GM12801 (cell line): ENCODE measurements around the gene MTA2.

Experiments used
- CTCF ChIP-seq: IDR thresholded peaks from one replicate; pipeline ENCODE4 v1.5.1; 2011; ENCODE audit warnings: control low read depth; ENCODE audit not compliant: insufficient read length; ENCODE audit errors: extremely low read depth

The MTA2 gene

GRCh38 chr11:62610814-62611704, 9.4 kb upstream of the MTA2 start:
- no peak for TF ChIP-seq CTCF

GRCh38 chr11:62610403-62610802, 8.7 kb upstream of the MTA2 start:
- no peak for TF ChIP-seq CTCF

GRCh38 chr11:62608776-62609175, 7.1 kb upstream of the MTA2 start:
- no peak for TF ChIP-seq CTCF

GRCh38 chr11:62607714-62608113, 6.0 kb upstream of the MTA2 start:
- TF ChIP-seq CTCF: no peak

- no peak for TF ChIP-seq CTCF
Measured at GRCh38 chr11:62605902-62606301, 4.2 kb upstream of the MTA2 start.

- no peak for TF ChIP-seq CTCF
Measured at GRCh38 chr11:62605467-62605866, 3.8 kb upstream of the MTA2 start.

GRCh38 chr11:62604460-62605120, 2.9 kb upstream of the MTA2 start:
- no peak for TF ChIP-seq CTCF
